Kidney epithelial cell (primary cell): Measurements from ENCODE around the gene THADA. TPM values are rescaled to one million over a fixed set of nuclear protein-coding genes. Genes with fewer than 3 reads are reported as not detected.

Experiments
- DNase-seq: peaks from one replicate; pipeline ENCODE4 v3.0.0-alpha.2; 2010; ENCODE audit warnings: low read depth
- H3K27me3 ChIP-seq: 2 replicates; pipeline ENCODE4 v1.6.0; 2011; ENCODE audit warnings: low read length; ENCODE audit not compliant: control insufficient read depth, insufficient read depth
- H3K36me3 ChIP-seq: 2 replicates; pipeline ENCODE4 v1.5.1; 2011; ENCODE audit warnings: low read length; ENCODE audit not compliant: control insufficient read depth, insufficient read depth
- H3K4me3 ChIP-seq: 2 replicates; pipeline ENCODE4 v1.5.1; 2011; ENCODE audit warnings: low read depth, mild to moderate bottlenecking, control low read depth, low read length
- CTCF ChIP-seq: IDR thresholded peaks from 2 replicates; pipeline ENCODE4 v1.5.1; 2011; ENCODE audit warnings: mild to moderate bottlenecking, moderate library complexity, low read length, control low read depth, inconsistent platforms; ENCODE audit not compliant: insufficient read depth, poor library complexity, severe bottlenecking
- total RNA-seq: library from RNA; depleted of rRNA; stranded (reverse); fragments of >200 nt; gene quantifications from 2 replicates; pipeline ENCODE4 v1.2.3, GENCODE V29; 2015

Gene THADA
- total RNA-seq, 1 donor from 2014 or later = 21.5 TPM

- no peaks in the 10 kb centered on the region for H3K36me3 ChIP-seq
- H3K4me3 ChIP-seq = no peak overlapping the region
- DNase-seq = no peak
- TF ChIP-seq CTCF = no peak
- H3K27me3 ChIP-seq = no peaks in the 10 kb centered on the region
Measured at GRCh38 chr2:43417300-43417699, 178.5 kb downstream of the THADA start.

- no peaks in the 10 kb centered on the region for H3K27me3 ChIP-seq
- DNase-seq = no peak
- no peaks in the 10 kb centered on the region for H3K36me3 ChIP-seq
- no peak overlapping the region for H3K4me3 ChIP-seq
- no peak for TF ChIP-seq CTCF
Measured at GRCh38 chr2:43415592-43415991, 180.2 kb downstream of the THADA start.

DNA sequence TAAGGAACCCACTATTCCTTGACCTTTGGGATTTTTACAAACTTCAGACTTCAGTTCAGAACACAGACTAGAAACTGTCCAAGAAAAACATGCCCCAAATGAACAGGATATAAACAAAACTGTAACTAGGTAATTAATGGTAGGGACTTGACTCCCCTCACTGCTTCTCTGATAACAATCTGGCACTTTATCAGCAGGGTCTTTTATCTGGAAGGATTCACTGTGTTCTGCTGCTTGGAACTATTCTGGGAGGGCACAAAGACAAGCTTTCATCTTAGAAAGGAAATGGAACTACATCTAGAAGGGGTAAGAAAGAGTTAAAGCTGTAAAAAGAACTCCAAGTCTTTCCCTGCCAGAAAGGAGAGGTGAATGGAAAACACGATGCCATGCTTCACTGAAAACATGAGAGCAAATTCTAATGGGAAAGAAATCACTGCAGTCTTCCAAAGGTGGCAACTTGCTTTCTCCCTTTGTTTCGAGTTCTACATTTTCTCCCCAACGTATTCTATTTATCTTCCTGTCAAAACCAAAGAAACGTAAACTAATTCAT, 181.2 kb downstream of the THADA start:
- no peaks in the 10 kb centered on the region for H3K36me3 ChIP-seq
- no peak for TF ChIP-seq CTCF
- no peak overlapping the region for H3K4me3 ChIP-seq
- DNase-seq = no peak
- H3K27me3 ChIP-seq = no peaks in the 10 kb centered on the region

GRCh38 chr2:43414033-43414432, 181.8 kb downstream of the THADA start:
- Histone ChIP-seq H3K36me3 (no peaks in the 10 kb centered on the region), H3K4me3 (no peak overlapping the region), H3K27me3 (no peaks in the 10 kb centered on the region)
- no peak for TF ChIP-seq CTCF
- DNase-seq = no peak

DNA sequence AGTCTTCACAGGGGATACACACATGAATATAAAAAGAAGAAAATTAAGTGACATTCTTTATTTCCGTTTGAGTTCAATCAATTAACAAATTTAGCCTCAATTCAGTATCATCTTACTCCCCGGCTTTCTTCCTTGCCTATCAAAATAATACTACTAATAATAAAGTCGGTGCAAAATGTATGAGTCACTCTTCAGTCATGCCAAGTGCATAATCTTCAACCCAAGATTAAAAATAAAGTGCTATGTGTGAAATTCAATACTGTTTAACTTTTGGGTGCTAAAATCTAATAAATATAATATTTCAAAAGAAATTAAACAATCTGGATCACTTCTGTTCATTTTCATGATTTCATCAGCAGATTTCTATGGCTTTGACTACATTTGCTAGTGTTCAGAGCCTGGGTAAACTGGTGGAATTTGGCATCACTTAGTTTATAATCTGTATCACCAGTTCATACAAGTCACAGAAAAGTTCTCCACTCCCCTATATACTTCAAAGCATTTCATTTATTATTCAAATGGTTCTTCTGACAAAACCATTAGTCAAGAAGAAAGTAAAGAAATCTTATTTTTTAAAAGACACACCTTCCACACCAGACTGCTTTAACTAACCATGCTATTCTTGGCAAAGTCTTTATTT, 183.6 kb downstream of the THADA start:
- Histone ChIP-seq H3K4me3 (no peak overlapping the region), H3K27me3 (no peaks in the 10 kb centered on the region), H3K36me3 (no peaks in the 10 kb centered on the region)
- no peak for DNase-seq
- TF ChIP-seq CTCF = no peak
